GM08714 (cell line): ENCODE results near the gene GOLGA8S.
"Not testable (repeated sequence)": the region's sequence is repeated elsewhere in the genome, so short reads cannot be mapped to it uniquely, and the experiment has no call there.

Source experiments
- H3K4me3 ChIP-seq: fragments of 200-500 bp; sonication (Bioruptor generic); 2 replicates; pipeline ENCODE4 v1.5.1; 2014; ENCODE audit warnings: mild to moderate bottlenecking, low read length, inconsistent platforms
- ZNF274 ChIP-seq: IDR thresholded peaks from 2 replicates; pipeline ENCODE4 v1.6.1; 2012; ENCODE audit warnings: mild to moderate bottlenecking, low read depth, low read length

Gene GOLGA8S

GRCh38 chr15:23354448-23354847 lies at the start of gene GOLGA8S:
Gene GOLGA8S, plus strand, starts transcription at chr15:23354748. Its CDS starts 62 bp downstream, at chr15:23354810.
- H3K4me3 ChIP-seq, result not testable (repeated sequence)

GRCh38 chr15:23304805-23305204 lies 49.7 kb upstream of the GOLGA8S start:
- H3K4me3 ChIP-seq, result not testable (repeated sequence)

- not testable (repeated sequence) for H3K4me3 ChIP-seq
These were observed 48.6 kb upstream of the GOLGA8S start for GRCh38 chr15:23305921-23306320.

GRCh38 chr15:23311233-23311632 lies 43.3 kb upstream of the GOLGA8S start:
- not testable (repeated sequence) for H3K4me3 ChIP-seq

GRCh38 chr15:23334096-23334495 lies 20.5 kb upstream of the GOLGA8S start, which contains the start of gene GOLGA6L26:
Gene GOLGA6L26, minus strand, starts transcription at chr15:23334196. Its CDS starts 61 bp downstream, at chr15:23334135.
- not testable (repeated sequence) for H3K4me3 ChIP-seq

GRCh38 chr15:23362622-23363021 lies 8.1 kb downstream of the GOLGA8S start:
- not testable (repeated sequence) for H3K4me3 ChIP-seq

- H3K4me3 ChIP-seq, result not testable (repeated sequence)
These were observed 9.7 kb downstream of the GOLGA8S start for GRCh38 chr15:23364261-23364660.

- H3K4me3 ChIP-seq, result no peak overlapping the region
- no peak for TF ChIP-seq ZNF274
These were observed 16.0 kb downstream of the GOLGA8S start for GRCh38 chr15:23370578-23370977.

GRCh38 chr15:23371134-23371533 lies 16.6 kb downstream of the GOLGA8S start:
- H3K4me3 ChIP-seq, result not testable (repeated sequence)

- not testable (repeated sequence) for H3K4me3 ChIP-seq
These were observed 17.3 kb downstream of the GOLGA8S start for GRCh38 chr15:23371868-23372267.

- TF ChIP-seq ZNF274, result no peak
These were observed 17.7 kb downstream of the GOLGA8S start for GRCh38 chr15:23372284-23372683.

GRCh38 chr15:23372891-23373600 lies 18.5 kb downstream of the GOLGA8S start:
- H3K4me3 ChIP-seq, result not testable (repeated sequence)

More at GRCh38 chr15:23372284-23372683, 17.7 kb downstream of the GOLGA8S start:
- H3K4me3 ChIP-seq, result no peak overlapping the region

GRCh38 chr15:23374226-23374625 lies 19.7 kb downstream of the GOLGA8S start:
- not testable (repeated sequence) for H3K4me3 ChIP-seq

- not testable (repeated sequence) for H3K4me3 ChIP-seq
These were observed 24.4 kb downstream of the GOLGA8S start for GRCh38 chr15:23378946-23379345.

- not testable (repeated sequence) for H3K4me3 ChIP-seq
These were observed 26.2 kb downstream of the GOLGA8S start for GRCh38 chr15:23380700-23381099.

- not testable (repeated sequence) for H3K4me3 ChIP-seq
These were observed 26.6 kb downstream of the GOLGA8S start for GRCh38 chr15:23381192-23381591.

- TF ChIP-seq ZNF274, result no peak
- no peak overlapping the region for H3K4me3 ChIP-seq
These were observed 29.8 kb downstream of the GOLGA8S start for GRCh38 chr15:23384371-23384770.
